ENCODE measurements around the gene PLEKHN1.
"Not testable (repeated sequence)": the region's sequence is repeated elsewhere in the genome, so short reads cannot be mapped to it uniquely, and the experiment has no call there.

The PLEKHN1 gene

DNA sequence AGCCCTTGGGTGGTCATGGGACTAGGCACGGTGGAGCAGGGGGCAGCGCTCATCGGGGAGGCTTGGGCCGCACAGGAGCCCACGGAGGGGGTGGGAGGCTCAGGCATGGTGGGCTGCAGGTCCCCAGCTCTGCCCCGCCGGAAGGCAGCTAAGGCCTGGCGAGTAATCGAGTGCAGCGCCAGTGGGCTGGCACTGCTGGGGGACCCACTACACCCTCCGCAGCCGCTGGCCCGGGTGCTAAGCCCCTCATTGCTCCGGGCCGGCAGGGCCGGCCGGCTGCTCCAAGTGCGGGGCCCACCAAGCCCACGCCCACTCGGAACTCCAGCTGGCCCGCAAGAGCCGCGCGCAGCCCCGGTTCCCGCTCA lies 52.0 kb downstream of the PLEKHN1 start:
- H3K27me3 ChIP-seq (ENCODE audit: control insufficient read depth in 1 of 2, insufficient read depth in 2 of 2, low read length in 2 of 2); H3K9me3 ChIP-seq (ENCODE audit: control insufficient read depth in 2 of 2, low read length in 2 of 2); H3K36me3 ChIP-seq (ENCODE audit: control insufficient read depth in 2 of 2, insufficient read depth in 2 of 2, low read length in 2 of 2); H3K27ac ChIP-seq (ENCODE audit: low read length); H3K4me3 ChIP-seq (ENCODE audit: low read length in 2 of 2); H3K9ac ChIP-seq (ENCODE audit: low read length in 2 of 2): not testable (repeated sequence)
- peaks cover 23% of the 10 kb centered on the region for H3K4me1 ChIP-seq (ENCODE audit: control insufficient read depth, insufficient read depth, low read length)

DNA sequence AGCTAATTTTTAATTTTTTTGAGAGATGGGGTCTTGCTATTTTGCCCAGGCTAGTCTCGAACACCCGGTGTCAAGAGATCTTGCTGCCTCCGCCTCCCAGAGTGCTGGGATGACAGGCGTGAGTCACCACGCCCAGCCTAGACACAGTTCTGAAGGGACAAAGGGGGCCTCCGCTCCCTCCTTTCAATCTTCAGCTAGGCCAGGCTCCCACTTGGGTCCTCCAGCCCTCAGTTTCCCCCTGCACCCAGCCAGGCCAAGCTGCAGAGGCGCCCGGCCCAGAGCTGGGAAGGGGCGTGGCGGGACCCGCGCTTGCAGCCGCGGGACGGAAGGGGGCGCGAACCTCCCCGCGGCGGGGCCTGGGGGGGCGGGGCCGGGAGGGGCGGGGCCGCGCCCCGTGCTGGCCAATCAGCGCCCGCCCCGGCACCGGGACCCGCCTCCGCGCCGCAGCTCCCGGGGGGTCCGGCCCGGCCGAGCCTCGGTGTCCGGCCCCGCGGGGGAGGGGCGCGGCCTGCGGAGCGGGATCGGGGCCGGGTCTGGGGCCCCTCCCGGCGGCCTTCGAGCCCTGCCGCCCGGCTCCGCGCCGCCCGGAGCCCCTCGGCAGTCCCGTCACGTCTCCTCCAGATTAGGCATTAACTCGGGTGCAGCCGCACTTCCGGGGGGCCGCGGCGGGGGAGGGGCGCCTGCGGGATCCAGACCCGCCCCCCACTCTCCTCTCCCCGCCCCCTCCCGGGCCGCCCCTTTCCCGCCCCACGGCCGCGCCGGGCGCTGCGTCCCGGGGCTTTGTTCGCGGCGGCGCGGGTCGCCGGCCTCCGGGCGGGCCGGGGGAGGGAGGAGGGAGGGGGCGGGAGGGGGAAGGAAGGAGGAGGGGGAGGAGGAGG lies 53.1 kb downstream of the PLEKHN1 start:
- Histone ChIP-seq H3K9ac (ENCODE audit: low read length in 2 of 2) (no peak overlapping the region), H3K9me3 (ENCODE audit: control insufficient read depth in 2 of 2, low read length in 2 of 2) (no peaks in the 10 kb centered on the region), H3K36me3 (ENCODE audit: control insufficient read depth in 2 of 2, insufficient read depth in 2 of 2, low read length in 2 of 2) (no peaks in the 10 kb centered on the region), H3K27ac (ENCODE audit: low read length) (no peak overlapping the region), H3K27me3 (ENCODE audit: control insufficient read depth in 1 of 2, insufficient read depth in 2 of 2, low read length in 2 of 2) (no peaks in the 10 kb centered on the region), H3K4me3 (ENCODE audit: low read length in 2 of 2) (peak overlapping the region in 1 of 2 donors; percentile 64), H3K4me1 (ENCODE audit: control insufficient read depth, insufficient read depth, low read length) (peaks cover 12% of the 10 kb centered on the region)

DNA sequence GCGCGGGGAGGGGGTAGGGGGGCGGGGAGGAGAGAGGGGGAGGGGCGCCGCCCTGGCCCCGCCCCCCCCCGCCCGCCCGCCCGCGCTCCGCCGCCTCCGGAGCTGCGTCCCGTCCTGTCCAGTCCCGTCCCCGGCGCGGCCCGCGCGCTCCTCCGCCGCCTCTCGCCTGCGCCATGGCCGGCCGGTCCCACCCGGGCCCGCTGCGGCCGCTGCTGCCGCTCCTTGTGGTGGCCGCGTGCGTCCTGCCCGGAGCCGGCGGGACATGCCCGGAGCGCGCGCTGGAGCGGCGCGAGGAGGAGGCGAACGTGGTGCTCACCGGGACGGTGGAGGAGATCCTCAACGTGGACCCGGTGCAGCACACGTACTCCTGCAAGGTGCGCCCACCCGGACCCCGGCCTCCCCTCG lies 53.7 kb downstream of the PLEKHN1 start, which contains the start of gene AGRN:
TSS of gene AGRN (plus strand) at position 121 of the 405 bp plus-strand sequence. CDS start at position 174, 53 bp downstream.
- H3K27ac ChIP-seq (ENCODE audit: low read length): no peak within 1 kb of the TSS
- no peak within 1 kb of the TSS for H3K9ac ChIP-seq (ENCODE audit: low read length in 2 of 2)
- no peaks in the 10 kb centered on the region for H3K9me3 ChIP-seq (ENCODE audit: control insufficient read depth in 2 of 2, low read length in 2 of 2)
- H3K4me1 ChIP-seq (ENCODE audit: control insufficient read depth, insufficient read depth, low read length): peaks cover 8% of the 10 kb centered on the region
- H3K36me3 ChIP-seq (ENCODE audit: control insufficient read depth in 2 of 2, insufficient read depth in 2 of 2, low read length in 2 of 2): no peaks in the 10 kb centered on the region
- peak within 1 kb of the TSS; percentile 40 to 79 for H3K4me3 ChIP-seq (ENCODE audit: low read length in 2 of 2)
- no peaks in the 10 kb centered on the region for H3K27me3 ChIP-seq (ENCODE audit: control insufficient read depth in 1 of 2, insufficient read depth in 2 of 2, low read length in 2 of 2)

DNA sequence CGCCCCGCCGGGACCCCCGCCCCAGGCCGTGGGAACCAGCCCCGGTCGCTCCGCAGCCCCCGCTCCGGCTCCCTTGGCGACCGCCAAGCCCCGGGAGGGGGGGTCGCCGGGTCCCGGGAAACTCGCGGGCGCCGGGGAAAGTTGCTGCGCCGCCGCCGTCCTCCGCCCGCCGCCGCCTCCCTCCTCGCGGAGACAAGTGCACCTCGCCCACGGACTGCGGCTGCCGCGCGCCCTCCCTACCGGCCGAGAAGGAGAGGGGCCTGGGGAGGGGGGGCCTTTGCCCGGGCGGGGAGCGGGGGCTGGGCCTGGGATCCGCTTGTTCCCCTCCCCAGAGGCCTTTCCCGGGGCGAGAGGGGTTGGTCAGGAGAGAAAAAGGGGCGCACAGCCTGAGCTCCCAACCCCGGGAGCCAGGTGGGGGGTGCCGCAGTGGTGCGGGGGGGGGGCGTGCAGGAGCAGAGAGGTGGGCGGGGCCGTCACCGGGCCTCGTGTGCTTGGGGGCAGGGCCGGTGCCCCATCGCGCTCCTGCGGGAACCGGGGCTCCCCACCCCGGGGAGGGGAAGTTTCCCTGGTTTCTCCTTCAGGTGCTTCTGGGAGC lies 54.2 kb downstream of the PLEKHN1 start:
- H3K27ac ChIP-seq (ENCODE audit: low read length): no peak overlapping the region
- H3K9ac ChIP-seq (ENCODE audit: low read length in 2 of 2): no peak overlapping the region
- peaks cover 8% of the 10 kb centered on the region for H3K4me1 ChIP-seq (ENCODE audit: control insufficient read depth, insufficient read depth, low read length)

DNA sequence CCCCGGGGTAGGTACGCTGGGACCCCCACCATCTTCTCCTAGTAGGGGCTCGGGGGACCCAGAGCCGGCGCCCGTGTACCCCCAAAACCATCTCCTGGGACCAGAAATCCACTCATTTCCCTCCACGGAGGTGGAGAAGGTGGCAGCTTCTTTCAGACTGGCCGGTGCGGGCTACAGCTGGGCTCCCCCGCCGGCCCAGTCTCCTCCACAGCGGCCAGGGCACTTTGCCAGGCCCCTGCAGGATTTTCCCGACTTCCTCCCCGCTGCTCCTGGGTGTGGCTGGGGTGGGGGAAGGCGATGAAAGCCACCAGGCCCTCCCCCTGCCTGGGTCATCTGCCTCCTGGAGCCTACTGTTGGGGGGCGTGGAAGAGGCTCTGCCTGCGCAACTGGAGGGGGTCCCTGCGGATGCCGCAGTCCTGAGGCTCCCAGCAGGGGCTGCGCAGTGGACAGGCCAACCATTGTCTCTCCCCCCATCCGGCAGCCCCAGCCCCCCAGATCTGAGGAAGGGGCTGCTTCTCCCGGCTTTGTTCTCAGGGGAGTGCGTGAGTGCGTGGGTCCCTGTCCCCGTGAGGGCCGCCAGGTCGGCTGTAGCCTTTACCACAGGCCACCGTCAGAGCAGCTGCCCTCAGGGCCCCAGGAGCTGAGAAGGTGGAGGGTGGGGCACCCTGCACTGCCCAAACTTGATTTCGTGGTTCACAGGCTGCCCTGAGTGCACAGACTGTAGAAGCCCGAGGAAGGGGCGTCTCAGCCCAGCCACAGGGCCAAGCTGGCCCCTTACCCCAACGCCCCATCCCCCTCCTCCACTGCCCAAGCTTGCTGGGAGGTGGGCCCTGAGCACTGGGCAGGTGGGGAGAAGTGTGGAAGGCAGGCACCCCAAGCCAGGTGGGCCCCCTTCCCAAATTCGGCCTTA lies 55.0 kb downstream of the PLEKHN1 start:
- Histone ChIP-seq H3K4me1 (ENCODE audit: control insufficient read depth, insufficient read depth, low read length) (peaks cover 8% of the 10 kb centered on the region), H3K36me3 (ENCODE audit: control insufficient read depth in 2 of 2, insufficient read depth in 2 of 2, low read length in 2 of 2) (no peaks in the 10 kb centered on the region), H3K27ac (ENCODE audit: low read length) (no peak overlapping the region), H3K4me3 (ENCODE audit: low read length in 2 of 2) (peak overlapping the region; percentile 40 to 62), H3K9me3 (ENCODE audit: control insufficient read depth in 2 of 2, low read length in 2 of 2) (no peaks in the 10 kb centered on the region), H3K9ac (ENCODE audit: low read length in 2 of 2) (no peak overlapping the region), H3K27me3 (ENCODE audit: control insufficient read depth in 1 of 2, insufficient read depth in 2 of 2, low read length in 2 of 2) (no peaks in the 10 kb centered on the region)

More for the DNA sequence above, 54.2 kb downstream of the PLEKHN1 start:
- H3K27me3 ChIP-seq (ENCODE audit: control insufficient read depth in 1 of 2, insufficient read depth in 2 of 2, low read length in 2 of 2): no peaks in the 10 kb centered on the region
- peak overlapping the region; percentile 40 to 79 for H3K4me3 ChIP-seq (ENCODE audit: low read length in 2 of 2)
- no peaks in the 10 kb centered on the region for H3K9me3 ChIP-seq (ENCODE audit: control insufficient read depth in 2 of 2, low read length in 2 of 2)
- H3K36me3 ChIP-seq (ENCODE audit: control insufficient read depth in 2 of 2, insufficient read depth in 2 of 2, low read length in 2 of 2): no peaks in the 10 kb centered on the region

DNA sequence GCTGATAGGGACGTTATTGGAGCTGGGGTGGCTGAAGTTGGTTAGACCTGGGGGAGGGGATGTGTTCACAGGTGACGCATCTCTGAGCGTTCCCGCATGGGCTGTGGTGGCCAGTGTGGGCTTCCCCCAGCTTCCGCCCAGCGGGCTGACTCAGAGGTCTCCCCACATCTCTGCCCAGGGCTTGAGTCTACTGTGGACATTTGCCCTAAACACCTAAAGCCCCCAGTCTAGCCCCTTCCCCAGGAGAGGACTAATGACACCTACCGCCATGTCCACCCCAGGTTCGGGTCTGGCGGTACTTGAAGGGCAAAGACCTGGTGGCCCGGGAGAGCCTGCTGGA lies 55.6 kb downstream of the PLEKHN1 start:
- Histone ChIP-seq H3K27ac (ENCODE audit: low read length) (no peak overlapping the region), H3K27me3 (ENCODE audit: control insufficient read depth in 1 of 2, insufficient read depth in 2 of 2, low read length in 2 of 2) (no peaks in the 10 kb centered on the region), H3K9me3 (ENCODE audit: control insufficient read depth in 2 of 2, low read length in 2 of 2) (no peaks in the 10 kb centered on the region), H3K9ac (ENCODE audit: low read length in 2 of 2) (no peak overlapping the region), H3K4me1 (ENCODE audit: control insufficient read depth, insufficient read depth, low read length) (peaks cover 8% of the 10 kb centered on the region), H3K36me3 (ENCODE audit: control insufficient read depth in 2 of 2, insufficient read depth in 2 of 2, low read length in 2 of 2) (no peaks in the 10 kb centered on the region), H3K4me3 (ENCODE audit: low read length in 2 of 2) (no peak overlapping the region)

DNA sequence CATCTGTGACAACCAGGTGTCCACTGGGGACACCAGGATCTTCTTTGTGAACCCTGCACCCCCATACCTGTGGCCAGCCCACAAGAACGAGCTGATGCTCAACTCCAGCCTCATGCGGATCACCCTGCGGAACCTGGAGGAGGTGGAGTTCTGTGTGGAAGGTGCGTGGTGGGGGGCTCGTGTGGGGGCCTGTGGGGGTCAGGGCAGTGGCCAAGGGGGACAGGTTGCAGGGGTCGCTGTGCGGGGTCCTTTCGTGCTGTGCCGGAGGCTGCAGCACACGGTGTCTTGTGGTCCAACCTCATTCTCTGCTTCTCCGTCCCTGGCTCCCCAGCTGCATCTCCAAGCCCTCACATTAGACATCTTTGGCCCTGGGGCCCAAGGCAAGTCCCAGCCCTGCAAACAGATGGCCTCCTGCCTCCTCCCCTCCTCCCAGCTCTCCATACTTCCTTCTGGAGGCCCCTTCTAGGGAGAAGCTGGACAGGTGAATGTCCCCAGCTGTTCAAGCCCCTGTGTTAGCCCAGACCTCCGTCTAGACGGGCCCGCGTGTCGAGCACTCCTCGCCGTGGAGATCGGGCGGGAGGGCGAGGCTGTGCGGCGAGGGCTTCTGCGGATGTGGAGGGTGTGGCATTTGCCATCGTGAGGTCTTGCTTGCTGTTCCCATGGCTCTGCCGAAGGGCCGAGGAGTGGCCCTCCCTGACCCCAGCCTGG lies 56.2 kb downstream of the PLEKHN1 start:
- no peak overlapping the region for H3K4me3 ChIP-seq (ENCODE audit: low read length in 2 of 2)
- H3K4me1 ChIP-seq (ENCODE audit: control insufficient read depth, insufficient read depth, low read length): peaks cover 8% of the 10 kb centered on the region
- no peaks in the 10 kb centered on the region for H3K9me3 ChIP-seq (ENCODE audit: control insufficient read depth in 2 of 2, low read length in 2 of 2)
- no peak overlapping the region for H3K9ac ChIP-seq (ENCODE audit: low read length in 2 of 2)
- H3K36me3 ChIP-seq (ENCODE audit: control insufficient read depth in 2 of 2, insufficient read depth in 2 of 2, low read length in 2 of 2): no peaks in the 10 kb centered on the region
- no peak overlapping the region for H3K27ac ChIP-seq (ENCODE audit: low read length)
- no peaks in the 10 kb centered on the region for H3K27me3 ChIP-seq (ENCODE audit: control insufficient read depth in 1 of 2, insufficient read depth in 2 of 2, low read length in 2 of 2)

DNA sequence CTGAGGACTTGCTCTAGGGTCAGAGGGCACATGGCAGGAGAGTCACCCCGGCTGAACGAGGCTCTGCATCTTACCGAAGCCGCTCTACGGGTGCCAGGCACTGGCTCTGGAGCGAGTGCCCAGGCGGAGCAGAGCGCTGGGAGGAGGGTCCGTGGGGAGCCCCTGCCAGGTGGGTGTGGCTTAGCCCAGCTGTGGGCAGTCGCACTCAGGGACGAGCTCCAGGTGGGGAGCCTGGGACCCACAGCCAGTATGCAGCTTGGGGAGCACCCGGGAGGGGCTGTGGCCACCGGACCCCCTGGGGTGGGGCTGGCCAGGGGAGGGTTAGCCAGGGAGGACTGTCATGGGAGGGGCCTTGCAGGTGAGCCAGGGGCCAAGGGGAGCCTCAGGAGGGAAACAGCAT lies 57.4 kb downstream of the PLEKHN1 start:
- H3K9ac ChIP-seq (ENCODE audit: low read length in 2 of 2): no peak overlapping the region
- H3K9me3 ChIP-seq (ENCODE audit: control insufficient read depth in 2 of 2, low read length in 2 of 2): no peaks in the 10 kb centered on the region
- no peaks in the 10 kb centered on the region for H3K27me3 ChIP-seq (ENCODE audit: control insufficient read depth in 1 of 2, insufficient read depth in 2 of 2, low read length in 2 of 2)
- peaks cover 8% of the 10 kb centered on the region for H3K4me1 ChIP-seq (ENCODE audit: control insufficient read depth, insufficient read depth, low read length)
- H3K4me3 ChIP-seq (ENCODE audit: low read length in 2 of 2): no peak overlapping the region
- H3K27ac ChIP-seq (ENCODE audit: low read length): no peak overlapping the region
- no peaks in the 10 kb centered on the region for H3K36me3 ChIP-seq (ENCODE audit: control insufficient read depth in 2 of 2, insufficient read depth in 2 of 2, low read length in 2 of 2)

DNA sequence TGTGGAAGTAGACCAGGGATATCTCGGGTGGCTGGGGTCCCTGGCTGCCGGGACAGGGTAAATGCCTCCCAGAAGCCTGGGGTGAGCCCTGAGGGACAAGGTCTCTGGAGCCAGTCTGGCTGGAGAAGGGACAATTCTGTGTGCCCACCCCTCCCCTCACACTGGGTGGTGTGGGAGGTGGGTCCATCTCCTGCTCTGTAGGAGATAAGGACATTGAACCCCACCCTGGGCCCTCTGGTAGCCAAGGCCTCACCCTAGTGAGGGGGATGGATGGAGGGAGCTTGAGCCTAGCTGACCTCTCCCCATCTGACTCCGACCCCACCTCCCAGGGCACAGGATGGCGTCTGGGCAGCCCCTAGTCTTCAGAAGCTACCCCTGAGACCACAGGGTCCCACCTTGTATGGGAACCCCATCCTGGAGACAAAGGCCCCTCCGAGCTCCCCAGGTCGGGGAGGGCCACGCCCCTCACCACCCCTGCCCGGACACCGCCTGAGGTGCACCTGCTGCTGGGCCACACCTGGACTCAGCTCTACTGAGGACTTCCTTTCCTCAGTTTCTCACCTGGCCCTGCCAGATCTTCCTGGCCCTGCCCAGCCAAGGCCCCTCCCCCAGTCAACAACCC lies 58.0 kb downstream of the PLEKHN1 start:
- H3K4me1 ChIP-seq (ENCODE audit: control insufficient read depth, insufficient read depth, low read length): peaks cover 8% of the 10 kb centered on the region
- H3K27me3 ChIP-seq (ENCODE audit: control insufficient read depth in 1 of 2, insufficient read depth in 2 of 2, low read length in 2 of 2): no peaks in the 10 kb centered on the region
- H3K36me3 ChIP-seq (ENCODE audit: control insufficient read depth in 2 of 2, insufficient read depth in 2 of 2, low read length in 2 of 2): no peaks in the 10 kb centered on the region
- H3K9ac ChIP-seq (ENCODE audit: low read length in 2 of 2): no peak overlapping the region
- no peak overlapping the region for H3K27ac ChIP-seq (ENCODE audit: low read length)
- H3K9me3 ChIP-seq (ENCODE audit: control insufficient read depth in 2 of 2, low read length in 2 of 2): no peaks in the 10 kb centered on the region
- H3K4me3 ChIP-seq (ENCODE audit: low read length in 2 of 2): no peak overlapping the region
